GM18907 (cell line): ENCODE measurements around the gene TMEM87A.
A peak's percentile ranks its signal among the peaks of the same experiment; 100 is the strongest.
"Not testable (repeated sequence)": the region's sequence is repeated elsewhere in the genome, so short reads cannot be mapped to it uniquely, and the experiment has no call there.

Experiments
- ATAC-seq: cut with Tn5 transposase; IDR thresholded peaks from one replicate; pipeline ENCODE4 v1.9.1; 2021; ENCODE audit warnings: mild to moderate bottlenecking, moderate library complexity; ENCODE audit not compliant: unreplicated experiment

Gene TMEM87A

GRCh38 chr15:42272939-42273899, at the start of gene TMEM87A, which contains the start of gene GANC:
TMEM87A (minus strand) TSS chr15:42273433; CDS start chr15:42273398, 35 bp downstream.
GANC (plus strand) TSS chr15:42273201; CDS start chr15:42274482, 1,281 bp downstream.
- ATAC-seq: peak; percentile 91

GRCh38 chr15:42319206-42319605, 46.0 kb upstream of the TMEM87A start:
- ATAC-seq: no peak

- ATAC-seq: not testable (repeated sequence)
Measured at GRCh38 chr15:42316282-42316805, 43.1 kb upstream of the TMEM87A start.

GRCh38 chr15:42315521-42315920, 42.3 kb upstream of the TMEM87A start:
- no peak for ATAC-seq

- no peak for ATAC-seq
Measured at GRCh38 chr15:42314818-42315217, 41.6 kb upstream of the TMEM87A start.

GRCh38 chr15:42313463-42313862, 40.2 kb upstream of the TMEM87A start:
- ATAC-seq: no peak

- ATAC-seq: no peak
Measured at GRCh38 chr15:42306681-42307080, 33.4 kb upstream of the TMEM87A start.

GRCh38 chr15:42301004-42301403, 27.8 kb upstream of the TMEM87A start:
- ATAC-seq: not testable (repeated sequence)

- no peak for ATAC-seq
Measured at GRCh38 chr15:42289166-42289565, 15.9 kb upstream of the TMEM87A start.

- no peak for ATAC-seq
Measured at GRCh38 chr15:42287931-42288330, 14.7 kb upstream of the TMEM87A start.

GRCh38 chr15:42286445-42287029, 13.3 kb upstream of the TMEM87A start:
- ATAC-seq: no peak

- ATAC-seq: no peak
Measured at GRCh38 chr15:42285034-42285433, 11.8 kb upstream of the TMEM87A start.

GRCh38 chr15:42284551-42284950, 11.3 kb upstream of the TMEM87A start:
- ATAC-seq: no peak

- ATAC-seq: no peak
Measured at GRCh38 chr15:42283671-42284070, 10.4 kb upstream of the TMEM87A start.

GRCh38 chr15:42282926-42283325, 9.7 kb upstream of the TMEM87A start:
- no peak for ATAC-seq

- ATAC-seq: no peak
Measured at GRCh38 chr15:42282344-42282743, 9.1 kb upstream of the TMEM87A start.

GRCh38 chr15:42279234-42279723, 6.0 kb upstream of the TMEM87A start:
- no peak for ATAC-seq

GRCh38 chr15:42276762-42277161, 3.5 kb upstream of the TMEM87A start:
- ATAC-seq: no peak

- ATAC-seq: no peak
Measured at GRCh38 chr15:42275780-42276391, 2.7 kb upstream of the TMEM87A start.

- ATAC-seq: no peak
Measured at GRCh38 chr15:42274702-42274989, 1.4 kb upstream of the TMEM87A start.
